Measurements from ENCODE around the gene SULT1A1.

The SULT1A1 gene

DNA sequence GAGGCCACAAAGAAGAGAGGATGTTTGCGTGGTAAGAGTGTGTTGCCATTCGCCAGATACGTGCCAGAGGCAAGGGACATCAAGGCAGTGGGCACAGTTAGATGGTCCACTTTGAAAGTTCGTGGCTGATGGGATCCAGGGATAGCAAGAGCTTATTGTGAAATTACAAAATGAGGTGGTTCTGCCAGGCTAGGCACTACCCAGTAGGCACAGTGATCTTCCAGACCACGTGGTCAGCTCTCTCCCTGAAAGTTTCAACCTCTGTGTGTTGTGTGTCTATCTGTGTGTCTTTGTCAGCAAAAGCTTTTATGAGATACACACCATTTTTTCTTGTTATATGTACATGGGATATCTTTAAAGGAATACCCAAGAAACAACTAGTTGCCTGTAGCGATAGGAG, 46.6 kb downstream of the SULT1A1 start:
- POLR2A ChIA-PET = no interaction called here
- CTCF ChIA-PET = interaction anchor here (1.6 kb wide), 1 partner anchor 9 kb away, joined by 7 read pairs; the partner anchor contains the start of gene SGF29
- H3K4me3 ChIP-seq (ENCODE audit: low read depth, low read length) = no peak overlapping the region
- TF ChIP-seq, protein P1, sequence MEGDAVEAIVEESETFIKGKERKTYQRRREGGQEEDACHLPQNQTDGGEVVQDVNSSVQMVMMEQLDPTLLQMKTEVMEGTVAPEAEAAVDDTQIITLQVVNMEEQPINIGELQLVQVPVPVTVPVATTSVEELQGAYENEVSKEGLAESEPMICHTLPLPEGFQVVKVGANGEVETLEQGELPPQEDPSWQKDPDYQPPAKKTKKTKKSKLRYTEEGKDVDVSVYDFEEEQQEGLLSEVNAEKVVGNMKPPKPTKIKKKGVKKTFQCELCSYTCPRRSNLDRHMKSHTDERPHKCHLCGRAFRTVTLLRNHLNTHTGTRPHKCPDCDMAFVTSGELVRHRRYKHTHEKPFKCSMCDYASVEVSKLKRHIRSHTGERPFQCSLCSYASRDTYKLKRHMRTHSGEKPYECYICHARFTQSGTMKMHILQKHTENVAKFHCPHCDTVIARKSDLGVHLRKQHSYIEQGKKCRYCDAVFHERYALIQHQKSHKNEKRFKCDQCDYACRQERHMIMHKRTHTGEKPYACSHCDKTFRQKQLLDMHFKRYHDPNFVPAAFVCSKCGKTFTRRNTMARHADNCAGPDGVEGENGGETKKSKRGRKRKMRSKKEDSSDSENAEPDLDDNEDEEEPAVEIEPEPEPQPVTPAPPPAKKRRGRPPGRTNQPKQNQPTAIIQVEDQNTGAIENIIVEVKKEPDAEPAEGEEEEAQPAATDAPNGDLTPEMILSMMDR (IDR thresholded peaks at IDR 0.05; ENCODE audit: insufficient read depth, low read length, missing control alignments) = no peak
- no peak for DNase-seq (ENCODE audit: low read depth, low spot score)

DNA sequence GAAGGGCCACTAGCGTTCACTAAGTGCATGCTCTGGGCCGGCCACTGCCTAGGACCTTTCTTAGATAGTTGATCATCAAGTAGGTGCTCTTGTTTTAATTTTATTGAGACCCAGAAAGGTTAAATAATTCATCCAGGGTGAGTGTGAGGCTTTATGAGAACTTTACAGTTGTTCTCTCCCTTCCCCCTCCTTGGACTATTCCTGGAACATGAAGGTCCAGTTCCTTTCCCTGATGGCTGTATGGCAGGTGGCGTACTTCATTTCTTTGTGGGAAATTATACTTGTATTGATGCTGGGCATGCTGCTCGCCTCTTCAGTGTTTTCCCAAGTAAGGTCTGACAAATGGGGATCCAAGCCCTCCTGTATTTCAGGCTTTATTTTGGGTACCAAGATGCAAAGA, 47.6 kb downstream of the SULT1A1 start:
- DNase-seq (ENCODE audit: low read depth, low spot score) = no peak
- POLR2A ChIA-PET = no interaction called here
- CTCF ChIA-PET = interaction anchor here (1.6 kb wide), 1 partner anchor 8 kb away, joined by 7 read pairs; the partner anchor contains the start of gene SGF29
- TF ChIP-seq, protein P1 (IDR thresholded peaks at IDR 0.05; ENCODE audit: insufficient read depth, low read length, missing control alignments) = no peak
- no peak overlapping the region for H3K4me3 ChIP-seq (ENCODE audit: low read depth, low read length)

DNA sequence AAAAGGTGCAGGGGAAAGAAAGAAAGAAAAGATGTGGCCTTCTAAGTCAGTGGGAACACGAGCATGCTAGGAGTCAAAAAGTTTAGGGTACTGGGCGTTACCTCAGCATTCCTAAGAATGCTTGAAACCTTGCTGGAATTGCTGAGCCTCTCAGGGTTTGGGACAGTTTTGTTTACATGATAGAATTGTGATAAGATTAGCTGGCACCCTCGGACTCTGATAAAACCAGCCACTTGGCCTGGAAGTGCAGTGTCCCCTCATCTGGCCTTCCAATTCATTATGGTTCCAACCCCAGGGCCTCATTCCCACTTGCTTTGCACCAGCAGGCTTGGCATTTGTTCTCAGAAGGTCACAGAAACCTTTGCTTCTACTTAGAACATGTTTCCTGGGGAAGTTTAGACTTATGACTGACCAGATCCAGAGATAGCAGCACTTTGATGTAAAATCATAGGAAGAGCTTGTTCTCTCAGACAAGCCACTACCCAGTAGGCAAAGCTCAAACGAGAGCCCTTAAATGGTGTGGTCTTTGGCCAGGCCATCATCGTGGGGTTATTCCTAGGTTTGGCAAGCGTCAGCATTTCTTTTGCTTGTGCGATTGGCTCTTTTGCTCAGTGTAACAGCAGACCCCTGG, 48.2 kb downstream of the SULT1A1 start:
- TF ChIP-seq, protein P1 (IDR thresholded peaks at IDR 0.05; ENCODE audit: insufficient read depth, low read length, missing control alignments) = no peak
- POLR2A ChIA-PET = no interaction called here
- CTCF ChIA-PET = no interaction called here
- DNase-seq (ENCODE audit: low read depth, low spot score) = no peak
- H3K4me3 ChIP-seq (ENCODE audit: low read depth, low read length) = no peak overlapping the region

DNA sequence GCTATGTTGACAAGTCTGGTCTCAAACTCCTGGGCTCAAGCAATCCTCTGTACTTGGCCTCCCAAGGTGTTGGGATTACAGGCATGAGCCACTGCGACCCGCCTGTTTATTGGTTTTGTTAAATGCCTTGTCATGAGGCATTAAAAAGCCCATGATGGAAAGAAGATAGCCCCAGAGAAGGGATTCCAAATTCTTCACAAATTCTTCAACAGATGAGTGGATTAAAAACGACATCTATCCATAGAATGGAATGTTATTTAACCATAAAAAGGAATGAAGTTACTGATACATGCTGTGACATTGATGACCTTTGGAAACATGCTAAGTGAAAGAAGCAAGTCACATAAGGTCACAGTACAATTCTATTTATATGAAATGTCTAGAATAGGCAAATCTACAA, 51.4 kb downstream of the SULT1A1 start:
- TF ChIP-seq, protein P1 (IDR thresholded peaks at IDR 0.05; ENCODE audit: insufficient read depth, low read length, missing control alignments) = no peak
- DNase-seq (ENCODE audit: low read depth, low spot score) = no peak
- ChIA-PET CTCF (no interaction called here), POLR2A (no interaction called here)
- no peak overlapping the region for H3K4me3 ChIP-seq (ENCODE audit: low read depth, low read length)

DNA sequence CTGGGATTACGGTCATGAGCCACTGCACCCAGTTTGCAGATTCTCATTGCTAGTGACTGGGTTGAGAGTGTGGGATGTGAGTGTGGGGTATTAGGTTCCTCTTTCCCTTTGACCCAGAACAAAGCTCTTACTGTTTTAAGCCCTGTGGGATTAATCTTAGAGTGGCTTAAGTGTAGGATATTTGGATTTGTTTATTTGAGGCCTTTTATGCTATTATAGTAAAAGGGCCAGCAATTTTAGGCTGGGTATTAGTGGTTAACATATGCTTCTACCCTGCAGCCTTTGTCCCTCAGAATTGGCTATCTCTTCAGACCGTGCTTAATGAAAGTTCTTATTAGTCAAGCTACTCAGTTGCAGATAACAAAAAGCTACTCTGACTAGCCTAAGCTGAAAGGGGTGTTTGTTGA, 52.9 kb downstream of the SULT1A1 start:
- DNase-seq (ENCODE audit: low read depth, low spot score) = no peak
- POLR2A ChIA-PET = interaction anchor here (0.7 kb wide), 1 partner anchor 28 kb away, joined by 3 read pairs; no protein-coding TSS in a partner anchor
- CTCF ChIA-PET = interaction anchor here (1.2 to 1.4 kb wide), 2 partner anchors 16 to 65 kb away, joined by 3 read pairs; partner anchors contain the start of gene CLN3

DNA sequence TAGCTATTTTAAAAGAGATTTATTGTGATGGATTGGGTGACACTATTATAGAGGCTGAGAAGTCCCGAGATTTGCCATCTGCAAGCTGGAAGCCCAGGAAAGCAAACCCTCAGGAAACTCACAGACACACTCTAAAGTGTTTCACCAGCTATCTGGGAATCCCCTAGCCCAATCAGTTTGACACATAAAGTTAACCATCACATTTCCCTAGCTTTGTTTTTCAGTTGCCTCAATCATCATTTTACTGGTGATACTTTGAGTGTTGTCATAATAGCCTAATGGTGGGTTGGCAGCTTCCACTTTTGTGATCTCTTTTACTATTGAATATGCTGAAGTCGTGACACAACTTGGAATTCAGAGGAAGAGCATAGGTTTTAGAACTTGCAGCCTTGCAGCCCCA, 54.3 kb downstream of the SULT1A1 start:
- no peak for DNase-seq (ENCODE audit: low read depth, low spot score)
- TF ChIP-seq, protein P1 (IDR thresholded peaks at IDR 0.05; ENCODE audit: insufficient read depth, low read length, missing control alignments) = no peak
- ChIA-PET POLR2A (no interaction called here), CTCF (interaction anchor here (1.1 to 1.4 kb wide), 6 partner anchors 11 to 64 kb away, joined by 3 to 5 read pairs (median 4); partner anchors contain the start of gene CLN3)
- no peak overlapping the region for H3K4me3 ChIP-seq (ENCODE audit: low read depth, low read length)

More for the DNA sequence above, 52.9 kb downstream of the SULT1A1 start:
- no peak overlapping the region for H3K4me3 ChIP-seq (ENCODE audit: low read depth, low read length)
- TF ChIP-seq, protein P1 (IDR thresholded peaks at IDR 0.05; ENCODE audit: insufficient read depth, low read length, missing control alignments) = no peak
